Renal cortex interstitium (tissue), 11 donors: ENCODE data around the gene CDK13. TPM values are rescaled to one million over a fixed set of nuclear protein-coding genes. Genes with fewer than 3 reads are reported as not detected.

Source experiments
- DNase-seq, 11 donors: peaks; one replicate each; pipeline ENCODE4 v3.0.0-alpha.2; 2013; ENCODE audit warnings: low read depth in 9 of 11, low spot score in 4 of 11; ENCODE audit errors: extremely low read depth in 1 of 11
- polyA plus RNA-seq, 3 donors: library from polyadenylated mRNA; unstranded; fragments of 120-200 nt; gene quantifications; one replicate each; pipeline ENCODE4 v1.2.1, GENCODE V29; 2013; ENCODE audit not compliant: insufficient read length in 3 of 3

Gene CDK13
- polyA plus RNA-seq, 3 donors: 59.5 to 80.6 (median 69.0) TPM

DNA sequence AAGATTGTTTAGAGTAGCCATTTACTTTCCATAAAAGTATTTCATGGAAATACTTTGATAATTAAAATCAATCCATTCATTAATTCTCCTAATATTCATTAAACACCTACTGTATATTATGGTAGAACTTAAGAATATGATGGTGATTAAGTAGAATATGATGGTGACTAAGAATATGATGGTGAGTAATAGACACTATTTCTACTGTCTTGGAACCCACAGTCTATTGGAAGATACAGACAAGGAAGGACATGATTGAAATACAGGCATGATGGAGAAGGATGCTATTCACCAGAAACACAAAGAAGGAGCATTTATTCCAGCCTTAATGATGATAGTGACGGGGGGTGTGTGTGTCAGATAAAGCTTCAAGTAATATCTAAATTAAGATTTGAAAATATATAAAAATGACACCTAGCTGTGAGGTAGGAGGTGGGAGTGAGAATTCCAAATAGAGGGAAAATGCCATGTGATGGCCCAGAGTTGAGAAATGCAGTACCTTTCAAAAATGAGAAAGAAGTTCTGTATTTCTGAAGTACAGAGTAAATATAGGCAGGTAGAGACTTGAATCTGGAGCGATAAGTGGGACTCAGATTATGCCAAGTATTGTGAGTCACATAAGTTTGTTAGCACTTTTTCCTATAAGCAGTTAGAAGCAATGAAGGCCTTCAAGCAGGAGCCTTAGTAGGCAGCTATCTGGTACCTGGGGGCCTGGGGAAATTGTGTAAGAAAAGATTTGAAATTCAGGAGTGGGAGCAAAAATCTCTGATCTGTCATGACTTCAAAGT lies 12.5 kb upstream of the CDK13 start:
- no peak for DNase-seq

- no peak for DNase-seq
Measured at GRCh38 chr7:39942883-39943282, 7.2 kb upstream of the CDK13 start.

DNA sequence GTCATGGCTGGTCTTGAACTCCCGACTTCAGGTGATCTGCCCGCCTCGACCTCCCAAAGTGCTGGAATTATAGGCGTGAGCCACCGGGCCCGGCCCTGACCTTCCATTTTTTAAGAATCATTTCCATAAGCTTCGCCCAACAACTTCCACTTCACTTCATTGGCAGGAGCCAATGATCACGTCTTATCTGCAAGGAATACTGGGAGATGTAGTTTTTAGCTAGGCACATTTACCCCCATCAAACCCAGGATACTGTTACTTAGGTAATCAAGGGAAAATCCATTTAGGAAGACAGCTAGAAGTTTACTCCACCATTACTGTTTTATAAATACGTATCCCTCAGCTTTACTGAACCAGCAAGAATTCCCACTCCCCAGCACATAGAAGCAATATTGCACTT lies 3.4 kb upstream of the CDK13 start:
- DNase-seq: no peak

GRCh38 chr7:39948375-39948955 lies 1.6 kb upstream of the CDK13 start:
- peak in 1 of 11 donors; percentile 5 for DNase-seq

DNA sequence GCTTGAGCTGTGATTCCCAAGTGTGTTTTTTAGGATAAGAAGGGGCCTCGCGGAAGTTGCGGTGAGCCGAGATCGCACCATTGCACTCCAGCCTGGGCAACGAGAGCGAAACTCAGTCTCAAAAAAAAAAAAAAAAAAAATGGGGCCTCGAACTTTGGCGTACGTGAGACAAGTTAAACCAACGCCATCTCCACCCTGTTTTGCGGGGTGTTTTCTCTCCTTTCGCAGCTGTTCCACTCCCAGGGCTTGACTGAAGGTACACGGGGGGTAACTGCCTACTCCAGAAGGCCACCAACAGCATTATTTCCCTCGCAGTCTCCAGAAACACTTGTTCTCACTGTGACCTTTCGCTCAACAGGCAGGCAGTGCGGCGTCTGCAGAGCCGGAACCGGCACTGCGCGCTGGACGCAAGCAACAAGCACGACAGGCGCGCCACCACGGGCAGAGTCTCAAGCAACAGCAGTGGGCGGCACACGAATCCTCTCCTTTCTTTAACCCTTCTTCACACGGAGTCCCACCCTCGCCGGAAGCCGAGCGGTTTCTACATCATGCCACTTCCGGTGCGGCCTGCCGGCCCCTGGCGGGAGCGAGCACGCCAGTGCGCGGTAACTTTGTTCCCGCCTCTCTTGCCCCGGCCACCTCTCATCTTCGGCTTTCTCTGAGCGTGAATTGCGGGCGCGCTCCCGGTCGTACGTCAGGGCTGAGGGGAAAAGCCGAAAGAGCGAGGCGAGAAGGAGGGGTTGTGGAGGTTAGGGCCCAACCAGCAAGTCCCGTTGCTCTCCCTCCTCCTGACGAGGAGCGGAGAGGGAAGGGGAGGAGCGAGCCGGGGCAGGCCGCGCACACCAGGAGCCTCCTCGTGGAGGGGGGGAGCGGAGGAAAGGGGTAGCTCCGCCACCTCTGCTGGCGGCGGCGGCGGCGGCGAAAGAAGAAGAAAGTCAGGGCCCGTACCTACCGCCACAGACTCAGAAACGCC lies 814 bp upstream of the CDK13 start:
- DNase-seq: peak; percentile 95 to 100 (median 99)

DNA sequence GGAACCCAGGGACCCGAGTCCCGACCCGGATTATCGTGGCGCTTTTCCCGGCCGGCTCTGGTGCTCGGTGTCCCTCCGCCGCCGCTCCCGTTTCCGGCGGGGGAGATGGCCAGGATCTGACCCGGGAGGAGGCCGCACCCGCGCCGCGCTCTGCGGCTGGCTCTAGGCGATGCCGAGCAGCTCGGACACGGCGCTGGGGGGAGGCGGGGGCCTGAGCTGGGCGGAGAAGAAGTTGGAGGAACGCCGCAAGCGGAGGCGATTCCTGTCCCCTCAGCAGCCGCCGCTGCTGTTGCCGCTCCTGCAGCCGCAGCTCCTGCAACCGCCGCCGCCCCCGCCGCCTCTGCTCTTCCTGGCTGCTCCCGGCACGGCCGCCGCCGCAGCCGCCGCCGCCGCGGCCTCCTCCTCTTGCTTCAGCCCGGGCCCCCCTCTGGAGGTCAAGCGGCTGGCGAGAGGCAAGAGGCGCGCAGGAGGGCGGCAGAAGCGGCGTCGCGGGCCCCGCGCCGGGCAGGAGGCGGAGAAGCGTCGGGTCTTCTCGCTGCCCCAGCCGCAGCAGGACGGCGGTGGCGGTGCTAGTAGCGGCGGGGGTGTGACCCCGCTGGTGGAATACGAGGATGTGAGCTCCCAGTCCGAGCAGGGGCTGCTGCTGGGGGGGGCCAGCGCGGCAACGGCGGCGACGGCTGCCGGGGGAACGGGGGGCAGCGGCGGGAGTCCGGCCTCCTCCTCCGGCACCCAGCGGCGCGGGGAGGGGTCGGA lies 593 bp downstream of the CDK13 start:
- DNase-seq: peak in 4 of 11 donors; percentile 21 to 51 (median 32)

DNA sequence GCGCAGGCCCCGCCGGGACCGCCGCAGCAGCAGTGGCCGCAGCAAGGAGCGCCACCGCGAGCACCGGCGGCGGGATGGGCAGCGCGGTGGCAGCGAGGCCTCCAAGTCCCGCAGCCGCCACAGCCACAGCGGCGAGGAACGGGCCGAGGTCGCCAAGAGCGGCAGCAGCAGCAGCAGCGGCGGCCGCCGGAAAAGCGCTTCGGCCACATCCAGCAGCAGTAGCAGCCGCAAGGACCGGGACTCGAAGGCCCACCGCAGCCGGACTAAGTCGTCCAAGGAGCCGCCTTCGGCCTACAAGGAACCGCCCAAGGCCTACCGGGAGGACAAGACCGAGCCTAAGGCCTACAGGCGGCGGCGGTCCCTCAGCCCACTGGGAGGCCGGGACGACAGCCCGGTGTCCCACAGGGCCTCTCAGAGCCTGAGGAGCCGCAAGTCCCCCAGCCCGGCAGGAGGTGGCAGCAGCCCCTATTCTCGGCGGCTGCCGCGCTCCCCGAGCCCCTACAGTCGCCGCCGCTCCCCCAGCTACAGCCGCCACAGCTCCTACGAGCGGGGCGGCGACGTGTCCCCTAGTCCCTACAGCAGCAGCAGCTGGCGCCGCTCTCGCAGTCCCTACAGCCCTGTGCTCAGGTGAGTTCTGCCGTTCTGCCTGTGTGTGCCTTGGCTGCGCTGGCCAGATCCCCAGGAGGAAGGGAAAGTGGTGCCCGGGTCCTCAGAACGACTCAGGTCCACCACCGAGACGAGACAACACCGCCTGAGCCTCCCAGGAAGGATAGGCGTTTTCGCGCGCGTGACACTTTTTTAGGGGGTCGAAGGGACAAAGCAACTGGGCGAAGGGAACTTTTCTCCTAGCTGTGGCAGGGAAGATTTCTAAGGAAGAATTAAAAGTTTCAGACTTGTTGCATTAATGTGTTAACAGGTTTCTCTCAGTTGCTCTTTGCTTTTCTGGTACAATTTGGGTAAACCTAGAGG lies 1.5 kb downstream of the CDK13 start:
- DNase-seq: peak in 10 of 11 donors; percentile 35 to 59 (median 52)

- DNase-seq: no peak
Measured at GRCh38 chr7:39952374-39952773, 2.3 kb downstream of the CDK13 start.

GRCh38 chr7:39952803-39953202 lies 2.7 kb downstream of the CDK13 start:
- DNase-seq: no peak

DNA sequence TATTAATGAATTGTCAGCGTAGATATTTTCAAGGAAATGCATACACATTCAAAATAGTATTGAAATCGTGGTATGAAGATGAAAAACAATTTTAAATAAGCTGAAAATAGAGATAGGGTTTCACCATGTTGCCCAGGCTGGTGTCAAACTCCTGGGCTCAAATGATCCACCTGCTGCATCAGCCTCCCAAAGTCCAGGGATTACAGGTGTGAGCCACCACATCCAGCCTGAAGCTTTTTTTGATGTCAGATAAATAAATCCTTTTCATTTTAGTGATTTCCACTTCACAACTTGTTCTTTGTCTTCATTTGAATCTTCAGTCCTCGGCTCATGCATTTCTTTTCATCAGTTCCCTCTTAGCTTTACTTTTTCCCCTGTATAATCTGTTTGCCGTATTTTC lies 4.6 kb downstream of the CDK13 start:
- DNase-seq: no peak

GRCh38 chr7:39958038-39958437 lies 8.0 kb downstream of the CDK13 start:
- no peak for DNase-seq

DNA sequence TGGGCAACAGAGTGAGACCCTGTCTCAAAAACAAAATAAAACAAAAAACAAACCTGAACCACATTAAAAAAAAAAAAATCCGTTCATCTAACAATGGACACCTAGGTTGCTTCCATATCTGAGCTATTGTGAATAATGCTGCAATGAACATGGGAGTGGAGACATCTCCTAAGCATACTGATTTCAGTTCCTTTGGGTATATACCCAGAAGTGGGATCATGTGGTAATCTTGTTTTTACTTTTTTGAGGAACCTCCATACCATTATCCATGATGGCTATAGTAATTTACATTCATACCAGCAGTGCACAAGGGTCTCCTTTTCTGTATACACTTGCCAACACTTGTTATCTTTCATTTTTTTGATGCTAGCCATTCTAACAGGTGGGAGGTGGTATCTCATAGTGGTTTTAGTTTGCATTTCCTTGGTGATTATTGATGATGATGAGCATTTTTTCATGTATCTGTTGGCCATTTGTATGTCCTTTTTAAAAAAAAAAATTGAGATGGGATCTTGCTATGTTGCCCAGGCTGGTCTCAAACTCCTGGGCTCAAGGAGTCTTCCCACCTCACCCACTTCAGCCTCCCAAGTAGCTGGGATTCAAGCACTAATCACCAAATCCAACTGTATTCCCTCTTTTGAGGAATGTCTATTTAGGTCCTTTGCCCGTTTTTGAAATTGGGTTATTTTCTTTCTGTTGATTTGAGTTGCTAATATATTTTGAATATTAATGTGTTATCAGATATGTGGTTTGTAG lies 17.5 kb downstream of the CDK13 start:
- no peak for DNase-seq

- DNase-seq: no peak
Measured at GRCh38 chr7:39969431-39969830, 19.4 kb downstream of the CDK13 start.

DNA sequence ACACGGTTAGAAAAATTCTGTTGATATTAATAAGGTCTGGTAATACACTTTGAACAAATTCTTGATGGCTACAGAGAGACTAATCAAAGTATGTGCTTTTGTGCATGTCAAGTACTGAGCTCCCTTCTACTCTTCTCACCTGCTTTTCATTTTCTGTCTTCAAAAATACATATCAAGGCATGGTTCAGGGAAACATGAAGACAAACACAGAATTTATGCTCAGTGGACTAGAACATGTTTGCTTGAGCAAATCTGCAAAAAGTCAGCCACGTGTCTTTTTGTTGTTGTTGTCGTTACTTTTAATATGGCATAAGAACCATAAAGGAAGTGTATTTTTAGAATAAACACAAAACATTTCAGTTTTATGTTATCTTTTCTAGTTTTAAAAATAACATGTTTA lies 21.9 kb downstream of the CDK13 start:
- DNase-seq: no peak

DNA sequence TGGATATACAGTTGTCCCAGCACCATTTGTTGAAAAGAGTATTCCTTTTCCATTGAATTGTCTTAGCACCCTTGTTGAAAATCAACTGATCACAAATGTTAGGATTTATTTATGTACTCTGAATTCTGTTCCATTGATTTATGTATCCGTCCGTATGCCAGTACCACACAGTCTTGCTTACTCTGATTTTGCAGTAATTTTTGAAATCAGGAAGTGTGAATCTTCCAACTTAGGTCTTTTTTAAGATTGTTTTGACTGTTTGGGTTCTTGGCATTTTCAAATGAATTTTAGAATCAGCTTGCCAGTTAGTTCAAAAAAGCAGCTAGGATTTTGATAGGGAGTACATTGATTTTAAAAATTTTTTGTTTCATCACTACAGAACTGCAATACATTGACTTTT lies 23.7 kb downstream of the CDK13 start:
- DNase-seq: no peak

DNA sequence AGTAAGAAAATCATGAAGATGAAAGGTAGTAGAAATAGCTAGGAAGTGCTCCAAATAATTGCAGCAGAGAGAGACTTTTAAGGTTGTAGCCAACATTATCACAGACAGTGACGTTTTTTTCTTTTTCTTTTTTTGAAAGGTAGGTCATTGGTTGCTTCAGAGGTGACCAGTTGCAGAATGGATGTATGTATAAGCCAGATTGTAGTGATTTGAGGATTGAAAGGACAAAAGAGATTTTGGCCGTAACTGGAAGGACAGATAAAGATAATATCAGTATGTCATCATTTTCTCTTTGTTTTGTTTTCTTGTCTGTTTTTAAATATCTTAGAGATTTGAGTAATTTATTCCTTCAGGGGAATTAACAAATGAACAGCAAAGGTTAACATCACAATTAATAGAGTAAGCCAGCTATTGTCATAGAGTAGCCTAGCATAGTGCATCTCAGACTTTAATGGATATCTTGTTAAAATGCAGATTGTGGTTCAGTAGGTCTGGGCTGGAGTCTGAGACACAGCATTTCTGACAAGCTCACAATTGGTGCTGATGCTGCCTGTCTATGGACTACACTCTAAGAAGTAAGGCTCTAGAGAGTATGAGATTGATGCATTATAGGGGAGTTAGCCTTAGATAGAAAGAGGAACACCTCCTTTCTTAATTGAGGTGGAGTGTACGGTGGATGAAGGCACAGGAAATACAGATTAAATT lies 28.3 kb downstream of the CDK13 start:
- DNase-seq: no peak
